WTC11 (cell line): ENCODE results near the gene BPHL. TPM values are rescaled to one million over a fixed set of nuclear protein-coding genes. Genes with fewer than 3 reads are reported as not detected.
A peak's percentile ranks its signal among the peaks of the same experiment; 100 is the strongest.

Experiments used
- ATAC-seq: fragments of 200-7000 bp; cut with Tn5 transposase; 2 replicates; pipeline ENCODE4 v1.10.0; 2021; ENCODE audit warnings: mild to moderate bottlenecking, moderate library complexity
- CTCF ChIA-PET: fragments of 300-600 bp; sonication (Branson Sonifier 250); formaldehyde crosslinking; loops from one replicate; lab custom pipeline; 2021; ENCODE audit warnings: antibody characterized with exemption; lab: Charles Lee
- POLR2A ChIA-PET: fragments of 350-600 bp; sonication (Branson Sonifier 250); formaldehyde crosslinking; loops from one replicate; lab custom pipeline; 2021; ENCODE audit warnings: antibody characterized with exemption; lab: Charles Lee
- DNase-seq: peaks from one replicate; pipeline ENCODE4 v3.0.0; 2021; ENCODE audit warnings: low spot score
- H3K27ac Mint-ChIP-seq: 2 replicates; pipeline ENCODE4 v1.8.0; 2021; ENCODE audit warnings: mixed read lengths
- H3K27me3 Mint-ChIP-seq: 2 replicates; pipeline ENCODE4 v1.8.0; 2021; ENCODE audit warnings: low read depth, mild to moderate bottlenecking, moderate library complexity, mixed read lengths
- H3K36me3 Mint-ChIP-seq: 2 replicates; pipeline ENCODE4 v1.8.0; 2021; ENCODE audit warnings: mixed read lengths
- H3K4me1 Mint-ChIP-seq: 2 replicates; pipeline ENCODE4 v1.8.0; 2022; ENCODE audit warnings: mixed read lengths
- H3K4me3 Mint-ChIP-seq: 2 replicates; pipeline ENCODE4 v1.8.0; 2021; ENCODE audit warnings: mild to moderate bottlenecking, moderate library complexity, mixed read lengths
- H3K9me3 Mint-ChIP-seq: 2 replicates; pipeline ENCODE4 v1.8.0; 2021; ENCODE audit warnings: mixed read lengths
- AFF4 ChIP-seq: sonication (generic); formaldehyde crosslinking; IDR thresholded peaks from 2 replicates; pipeline ENCODE4 v1.8.1; 2023; ENCODE audit warnings: mild to moderate bottlenecking, missing genetic modification reagents, borderline replicate concordance
- ATF1 ChIP-seq: sonication (generic); formaldehyde crosslinking; IDR thresholded peaks from 2 replicates; pipeline ENCODE4 v1.8.1; 2023; ENCODE audit warnings: mild to moderate bottlenecking, moderate library complexity, missing genetic modification reagents
- CBFB ChIP-seq: sonication (generic); formaldehyde crosslinking; IDR thresholded peaks from 2 replicates; pipeline ENCODE4 v1.8.1; 2022; ENCODE audit warnings: mild to moderate bottlenecking, low read depth, missing genetic modification reagents
- E2F1 ChIP-seq: sonication (generic); formaldehyde crosslinking; IDR thresholded peaks from 2 replicates; pipeline ENCODE4 v1.8.0; 2022; ENCODE audit warnings: mild to moderate bottlenecking, missing genetic modification reagents
- FOXK1 ChIP-seq: sonication (generic); formaldehyde crosslinking; IDR thresholded peaks from 2 replicates; pipeline ENCODE4 v1.8.0; 2022; ENCODE audit warnings: mild to moderate bottlenecking, moderate library complexity, missing genetic modification reagents
- IRF2 ChIP-seq: sonication (generic); formaldehyde crosslinking; IDR thresholded peaks from 2 replicates; pipeline ENCODE4 v1.8.0; 2022; ENCODE audit warnings: low read depth, missing genetic modification reagents, borderline replicate concordance
- JUN ChIP-seq: sonication (generic); formaldehyde crosslinking; IDR thresholded peaks from 2 replicates; pipeline ENCODE4 v1.8.0; 2023; ENCODE audit warnings: mild to moderate bottlenecking, missing genetic modification reagents
- MYBL2 ChIP-seq: sonication (generic); formaldehyde crosslinking; IDR thresholded peaks from 2 replicates; pipeline ENCODE4 v1.8.1; 2023; ENCODE audit warnings: mild to moderate bottlenecking, moderate library complexity, missing genetic modification reagents
- NFYB ChIP-seq: sonication (generic); formaldehyde crosslinking; conservative IDR thresholded peaks from 2 replicates; pipeline ENCODE4 v1.8.0; 2022; ENCODE audit warnings: low read depth, missing genetic modification reagents
- PRDM15 ChIP-seq: sonication (generic); formaldehyde crosslinking; IDR thresholded peaks from 2 replicates; pipeline ENCODE4 v1.8.0; 2022; ENCODE audit warnings: missing genetic modification reagents
- PRRX2 ChIP-seq: fragments of 250-450 bp; sonication (Bioruptor Pico); IDR thresholded peaks from 2 replicates; pipeline ENCODE4 v1.8.0; 2021; ENCODE audit warnings: mild to moderate bottlenecking
- STAT6 ChIP-seq: sonication (generic); formaldehyde crosslinking; conservative IDR thresholded peaks from 2 replicates; pipeline ENCODE4 v1.8.1; 2023; ENCODE audit warnings: mild to moderate bottlenecking, low read depth, missing genetic modification reagents, moderate library complexity
- USF2 ChIP-seq: sonication (generic); formaldehyde crosslinking; IDR thresholded peaks from 2 replicates; pipeline ENCODE4 v1.8.1; 2023; ENCODE audit warnings: mild to moderate bottlenecking, missing genetic modification reagents, moderate library complexity
- ZMAT4 ChIP-seq: fragments of 250-450 bp; sonication (Bioruptor Pico); IDR thresholded peaks from 2 replicates; pipeline ENCODE4 v1.9.0; 2021; ENCODE audit warnings: mild to moderate bottlenecking
- ZNF219 ChIP-seq: sonication (generic); formaldehyde crosslinking; IDR thresholded peaks from 2 replicates; pipeline ENCODE4 v1.8.0; 2023; ENCODE audit warnings: missing genetic modification reagents, mild to moderate bottlenecking, borderline replicate concordance
- ZNF317 ChIP-seq: sonication (generic); formaldehyde crosslinking; IDR thresholded peaks from 2 replicates; pipeline ENCODE4 v1.8.1; 2023; ENCODE audit warnings: low read depth, mild to moderate bottlenecking, moderate library complexity, missing genetic modification reagents, borderline replicate concordance
- ZSCAN18 ChIP-seq: fragments of 250-450 bp; sonication (Bioruptor Pico); IDR thresholded peaks from 2 replicates; pipeline ENCODE4 v2.1.2; 2022; ENCODE audit warnings: mild to moderate bottlenecking, moderate library complexity
- total RNA-seq: library from RNA; stranded (reverse); gene quantifications from 3 replicates; pipeline ENCODE4 v1.2.3, GENCODE V29; 2021

The BPHL gene
- total RNA-seq, 1 experiment from 2014 or later, result 29.7 TPM

- H3K4me3 Mint-ChIP-seq, result no peak overlapping the region
- DNase-seq, result peak; percentile 60
- ChIA-PET CTCF (interaction anchor here (0.5 to 3.9 kb wide), 17 partner anchors 9 to 125 kb away, joined by 3 to 23 read pairs (median 4); partner anchors contain the start of gene TUBB2A), POLR2A (interaction anchor here (1.2 kb wide), 1 partner anchor 30 kb away, joined by 4 read pairs; no protein-coding TSS in a partner anchor)
- H3K4me1 Mint-ChIP-seq, result peaks cover 24% of the 10 kb centered on the region
- H3K9me3 Mint-ChIP-seq, result peaks cover 21% of the 10 kb centered on the region
- peak; percentile 73 for ATAC-seq
- H3K27ac Mint-ChIP-seq, result no peak overlapping the region
- H3K27me3 Mint-ChIP-seq, result no peaks in the 10 kb centered on the region; the same call in 1 of the 2 replicates
- H3K36me3 Mint-ChIP-seq, result peaks cover 13% of the 10 kb centered on the region
- TF ChIP-seq STAT6 (no peak), ZNF317 (peak; percentile 70; the same call in 1 of the 2 replicates), ZMAT4 (no peak), ZSCAN18 (CRISPR knock-in tag) (0 out of 2 replicates have a peak, but pooled peaks have one; percentile 3)
Observed at GRCh38 chr6:3195695-3196497, 77.4 kb downstream of the BPHL start.

GRCh38 chr6:3196770-3197169 is 78.3 kb downstream of the BPHL start:
- no peak for TF ChIP-seq CBFB (CRISPR knock-in tag)
- TF ChIP-seq ATF1 (CRISPR knock-in tag), result no peak
- TF ChIP-seq PRRX2 (CRISPR knock-in tag), result no peak
- no peak for TF ChIP-seq AFF4
- no peak for TF ChIP-seq FOXK1 (CRISPR knock-in tag)
- no peak for TF ChIP-seq ZMAT4
- TF ChIP-seq NFYB (CRISPR knock-in tag), result no peak
- TF ChIP-seq MYBL2, result no peak
- TF ChIP-seq USF2 (CRISPR knock-in tag), result no peak
- no peak for TF ChIP-seq ZNF219 (CRISPR knock-in tag)
- TF ChIP-seq E2F1 (CRISPR knock-in tag), result no peak
- TF ChIP-seq IRF2, result no peak
- no peak for TF ChIP-seq JUN (CRISPR knock-in tag)
- no peak for TF ChIP-seq PRDM15 (CRISPR knock-in tag)
- POLR2A ChIA-PET, result no interaction called here
- peaks cover 9% of the 10 kb centered on the region for H3K36me3 Mint-ChIP-seq
- no peak for DNase-seq
- no peak overlapping the region for H3K4me3 Mint-ChIP-seq
- ATAC-seq, result no peak
- H3K27me3 Mint-ChIP-seq, result no peaks in the 10 kb centered on the region; the same call in 1 of the 2 replicates
- peaks cover 24% of the 10 kb centered on the region for H3K4me1 Mint-ChIP-seq
- H3K9me3 Mint-ChIP-seq, result peaks cover 18% of the 10 kb centered on the region
- no peak overlapping the region for H3K27ac Mint-ChIP-seq
- CTCF ChIA-PET, result interaction anchor here (0.8 to 1.3 kb wide), 4 partner anchors 8 to 55 kb away, joined by 3 to 7 read pairs (median 6); partner anchors contain the start of gene TUBB2A
